Hepatocyte (in vitro differentiated cells): Measurements from ENCODE around the gene TSHZ3.

Source experiments
- CTCF ChIP-seq: fragments of 200-600 bp; sonication (generic); IDR thresholded peaks from 2 replicates; pipeline ENCODE4 v1.5.1; 2016; ENCODE audit warnings: antibody characterized with exemption, mild to moderate bottlenecking; ENCODE audit not compliant: poor library complexity
- EZH2 ChIP-seq: fragments of 200-600 bp; sonication (generic); IDR thresholded peaks from 2 replicates; pipeline ENCODE4 v1.6.1; 2016; ENCODE audit warnings: antibody characterized with exemption, mild to moderate bottlenecking, borderline replicate concordance
- EZH2phosphoT487 ChIP-seq: fragments of 200-600 bp; sonication (generic); IDR thresholded peaks from one replicate; pipeline ENCODE4 v1.6.1; 2018; ENCODE audit warnings: antibody characterized with exemption, mild to moderate bottlenecking, low read depth, moderate library complexity; ENCODE audit not compliant: unreplicated experiment, severe bottlenecking

- TF ChIP-seq CTCF (no peak), EZH2 (no peak), EZH2phosphoT487 (no peak)
Measured at GRCh38 chr19:31390711-31391110, 41.5 kb upstream of the TSHZ3 start.
